ENCODE measurements around the gene SPRR2A.

DNA sequence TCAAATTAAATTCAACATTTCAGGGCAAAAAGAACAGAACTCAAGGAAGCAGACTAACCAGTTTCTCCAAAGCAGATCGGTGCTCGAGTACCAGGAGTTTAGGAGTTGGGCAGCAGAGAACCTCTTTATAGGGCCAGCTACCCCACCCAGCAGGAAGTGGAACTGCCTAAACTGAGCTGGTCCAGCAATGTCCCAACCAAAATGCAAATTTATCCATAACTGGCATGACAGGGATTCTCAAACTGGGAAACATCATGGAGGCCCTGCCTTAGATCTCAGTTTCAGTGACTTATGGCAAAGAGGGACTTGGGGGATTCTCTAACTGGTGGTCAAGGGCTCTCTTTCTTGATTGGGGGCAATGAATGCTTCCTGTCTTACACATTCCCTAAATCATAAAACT is 14.2 kb upstream of the SPRR2A start, which contains the start of gene SPRR2B:
- TF ChIP-seq CTCF (IDR thresholded peaks at IDR 0.05; ENCODE audit: low read depth, low read length), result no peak
- TF ChIP-seq POLR2A (IDR thresholded peaks at IDR 0.05; ENCODE audit: extremely low read depth, insufficient read length), result no peak
- TF ChIP-seq MAX (IDR thresholded peaks at IDR 0.05; ENCODE audit: low read depth, low read length), result no peak

All from NB4 (cell line).